B cell (primary cell): ENCODE results near the gene RAD51B. TPM values are rescaled to one million over a fixed set of nuclear protein-coding genes. Genes with fewer than 3 reads are reported as not detected.

Experiments
- ATAC-seq: fragments of 200-7000 bp; cut with Tn5 transposase; one replicate; pipeline ENCODE4 v1.10.0; 2021; ENCODE audit warnings: low read depth, mild to moderate bottlenecking, moderate number of reproducible peaks, moderate library complexity
- CTCF ChIA-PET: fragments of 350-600 bp; sonication (Branson Sonifier 250); formaldehyde crosslinking; loops from one replicate; lab custom pipeline; 2021; ENCODE audit warnings: antibody characterized with exemption, inconsistent platforms; lab: Charles Lee
- POLR2A ChIA-PET: fragments of 350-600 bp; sonication (Branson Sonifier 250); formaldehyde crosslinking; loops from one replicate; lab custom pipeline; 2021; ENCODE audit warnings: antibody characterized with exemption; lab: Charles Lee
- DNase-seq: peaks from one replicate; pipeline ENCODE4 v3.0.0; 2013
- H2AFZ ChIP-seq: 2 replicates; pipeline ENCODE4 v1.6.1; 2012; ENCODE audit warnings: mild to moderate bottlenecking, low read depth, low read length; ENCODE audit not compliant: insufficient read depth, poor library complexity, severe bottlenecking
- H3K27ac ChIP-seq, 2 donors: 1 replicate in 1 of 2; 2 replicates in 1 of 2; pipeline ENCODE4 v1.5.1; 2012 to 2013; ENCODE audit warnings: low read length in 2 of 2, mild to moderate bottlenecking in 2 of 2, moderate library complexity in 1 of 2
- H3K27me3 ChIP-seq, 4 experiments: fragments of 200-600 bp in 1 of 4; sonication (generic) in 1 of 4; replicated peaks in 1 of 4; 1 replicate in 2 of 4; 2 replicates in 2 of 4; pipeline versions ENCODE4 v1.6.1 to v1.7.0; 2013 to 2016; ENCODE audit warnings: low read length in 3 of 4, mild to moderate bottlenecking in 2 of 4, mixed read lengths in 1 of 4, moderate library complexity in 1 of 4; ENCODE audit not compliant: insufficient read depth in 4 of 4, control insufficient read depth in 3 of 4; ENCODE audit errors: control extremely low read depth in 1 of 4
- H3K36me3 ChIP-seq, 2 experiments: replicated peaks in 1 of 2; 1 replicate in 1 of 2; 2 replicates in 1 of 2; pipeline versions ENCODE4 v1.6.1 to v1.7.1; 2013; ENCODE audit warnings: low read length in 1 of 2; ENCODE audit not compliant: insufficient read depth in 2 of 2, control insufficient read depth in 1 of 2; ENCODE audit errors: control extremely low read depth in 1 of 2, extremely low read depth in 1 of 2
- H3K4me1 ChIP-seq, 2 donors: fragments of 200-600 bp in 1 of 2; sonication (generic) in 1 of 2; 1 replicate in 1 of 2; 2 replicates in 1 of 2; pipeline versions ENCODE4 v1.5.1 to v1.6.1; 2013 to 2017; ENCODE audit warnings: low read length in 2 of 2; ENCODE audit not compliant: control insufficient read depth in 2 of 2, insufficient read depth in 2 of 2
- H3K4me2 ChIP-seq: replicated peaks from 2 replicates; pipeline ENCODE3; 2012; ENCODE audit warnings: mild to moderate bottlenecking, low read depth, low read length; ENCODE audit not compliant: poor library complexity, severe bottlenecking
- H3K4me3 ChIP-seq, 5 experiments: fragments of 200-600 bp in 1 of 5; sonication (generic) in 1 of 5; 1 replicate in 3 of 5; 2 replicates in 2 of 5; pipeline versions ENCODE4 v1.5.1 to v1.7.0; 2011 to 2016; ENCODE audit warnings: low read length in 4 of 5, mild to moderate bottlenecking in 4 of 5, low read depth in 2 of 5, control low read depth in 1 of 5, moderate library complexity in 1 of 5; ENCODE audit not compliant: insufficient read depth in 1 of 5; ENCODE audit errors: control extremely low read depth in 1 of 5, extremely low read depth in 1 of 5
- H3K79me2 ChIP-seq: fragments of 200-600 bp; sonication (generic); one replicate; pipeline ENCODE4 v1.6.0; 2016; ENCODE audit warnings: low read length; ENCODE audit not compliant: control insufficient read depth, insufficient read depth
- H3K9ac ChIP-seq: fragments of 200-600 bp; sonication (generic); 2 replicates; pipeline ENCODE4 v1.6.1; 2017; ENCODE audit warnings: mild to moderate bottlenecking, low read length, moderate library complexity
- H3K9me3 ChIP-seq, 3 donors: one replicate each; pipeline versions ENCODE4 v1.6.1 to v1.7.1; 2013; ENCODE audit warnings: low read length in 2 of 3; ENCODE audit not compliant: control insufficient read depth in 2 of 3, insufficient read depth in 1 of 3; ENCODE audit errors: control extremely low read depth in 1 of 3
- H4K20me1 ChIP-seq: 2 replicates; pipeline ENCODE4 v1.6.0; 2012; ENCODE audit warnings: mild to moderate bottlenecking, low read length; ENCODE audit not compliant: insufficient read depth, control insufficient read depth, poor library complexity, severe bottlenecking
- H3K27ac Mint-ChIP-seq: one replicate; pipeline ENCODE4 v1.8.0; 2021; ENCODE audit warnings: mixed read lengths
- H3K27me3 Mint-ChIP-seq: one replicate; pipeline ENCODE4 v1.8.0; 2021; ENCODE audit warnings: mixed read lengths
- H3K4me1 Mint-ChIP-seq: one replicate; pipeline ENCODE4 v1.8.0; 2021; ENCODE audit warnings: mixed read lengths
- H3K4me3 Mint-ChIP-seq: one replicate; pipeline ENCODE4 v1.8.0; 2021; ENCODE audit warnings: mixed read lengths
- H3K9me3 Mint-ChIP-seq: one replicate; pipeline ENCODE4 v1.8.0; 2022; ENCODE audit warnings: mixed read lengths; ENCODE audit not compliant: insufficient read depth
- EZH2 ChIP-seq: IDR thresholded peaks from 2 replicates; pipeline ENCODE4 v1.6.1; 2012; ENCODE audit warnings: borderline replicate concordance, low read depth, mild to moderate bottlenecking, moderate library complexity, low read length; ENCODE audit not compliant: insufficient read depth, poor library complexity, severe bottlenecking
- WGBS: methylation state at CpG from one replicate; pipeline ENCODE4 v1.1.5; 2013; ENCODE audit warnings: missing lambda C conversion rate; ENCODE audit not compliant: insufficient coverage; 5-methylcytosine and 5-hydroxymethylcytosine counted together
- intact Hi-C: fragments of 100-400 bp; cut with micrococcal nuclease; formaldehyde crosslinking; loops from one replicate; pipeline ENCODE4 v1.10.0; 2022
- polyA minus RNA-seq: library from RNA; depleted of rRNA, polyadenylated mRNA; stranded (reverse); fragments of >200 nt; gene quantifications from 2 replicates; pipeline ENCODE4 v1.2.3, GENCODE V29; 2012
- polyA plus RNA-seq: library from polyadenylated mRNA; depleted of rRNA; stranded (reverse); fragments of >200 nt; gene quantifications from 2 replicates; pipeline ENCODE4 v1.2.3, GENCODE V29; 2012
- total RNA-seq, 2 donors: library from RNA; stranded (reverse); fragments of 120-200 nt in 1 of 2; gene quantifications; 1 replicate in 1 of 2; 2 replicates in 1 of 2; pipeline versions ENCODE4 v1.2.3 to v1.2.4, GENCODE V29; 2013 to 2022
- TF ChIP-seq, protein P1 (sequence below): fragments of 200-600 bp; IDR thresholded peaks from one replicate; pipeline ENCODE4 v1.8.0; 2022; ENCODE audit warnings: antibody characterized with exemption, mild to moderate bottlenecking

RAD51B gene
- total RNA-seq (60.6 and 81.0 TPM in 2 replicates), polyA plus RNA-seq (6.5 and 9.2 TPM in 2 replicates), polyA minus RNA-seq (13.5 and 21.5 TPM in 2 replicates)
- total RNA-seq (2013): 27.9 TPM

DNA sequence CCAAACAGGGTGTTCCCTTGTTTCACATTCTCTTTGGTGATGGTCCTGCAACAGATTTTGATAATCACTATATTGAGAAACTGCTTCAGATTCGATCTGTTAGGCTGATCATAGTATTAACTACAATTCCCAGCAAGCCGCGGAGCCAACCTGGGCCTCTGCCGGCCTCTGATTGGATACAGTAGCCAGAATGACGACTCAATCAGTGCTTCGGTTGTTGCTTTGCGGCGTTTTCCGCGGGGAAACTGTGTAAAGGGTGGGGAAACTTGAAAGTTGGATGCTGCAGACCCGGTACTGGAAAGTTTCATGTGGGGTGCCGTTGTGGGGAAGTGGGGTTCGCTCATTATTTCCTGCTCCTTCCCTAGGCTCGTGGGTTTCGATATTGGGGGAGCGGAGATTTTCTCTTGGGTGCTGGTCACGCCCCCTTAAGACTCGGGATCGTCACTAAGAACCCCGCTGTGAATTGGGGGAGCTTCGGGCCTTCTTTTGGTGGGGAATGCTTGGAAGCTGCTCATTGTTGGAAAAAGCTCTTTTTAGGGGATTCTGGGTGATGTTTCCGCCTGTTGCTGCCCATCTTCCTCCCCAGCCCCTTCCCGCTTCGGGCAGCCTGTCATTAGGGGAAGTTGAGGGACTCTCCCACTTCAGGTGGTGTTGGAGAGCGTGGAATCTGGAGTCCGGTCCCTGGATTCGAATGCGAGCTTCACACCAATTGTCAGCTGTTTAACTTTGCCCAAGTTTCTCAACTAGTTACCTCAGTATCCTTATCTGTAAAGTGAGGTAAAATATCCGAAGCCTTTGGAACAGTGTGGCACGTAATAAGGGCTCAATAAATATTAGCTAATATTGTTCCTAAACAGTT, at the start of gene RAD51B:
RAD51B (plus strand) TSS at position 217 of the 859 bp plus-strand sequence.
- intact Hi-C loops: loop anchor here (1.0 to 5.0 kb wide), 4 partner anchors 147 to 331 kb away; partner anchors contain the start of genes ARG2, PIGH, TMEM229B and VTI1B
- H3K9ac ChIP-seq: peak within 1 kb of the TSS; percentile 85
- H3K27ac Mint-ChIP-seq: peak within 1 kb of the TSS; percentile 91
- H2AFZ ChIP-seq: peak within 1 kb of the TSS; percentile 97
- no peaks in the 10 kb centered on the region for H3K9me3 ChIP-seq
- no peaks in the 10 kb centered on the region for H3K27me3 Mint-ChIP-seq
- CTCF ChIA-PET: interaction anchor here (0.6 to 1.0 kb wide), 2 partner anchors 16 to 119 kb away, joined by 3 to 5 read pairs; no protein-coding TSS in a partner anchor
- H3K4me2 ChIP-seq: peak within 1 kb of the TSS; percentile 74
- H3K79me2 ChIP-seq: peaks cover 32% of the 10 kb centered on the region
- H3K4me1 Mint-ChIP-seq: peaks cover 44% of the 10 kb centered on the region
- peaks cover 0 to under 1% of the 10 kb centered on the region in 2 experiments for H3K36me3 ChIP-seq
- peak; percentile 91 for DNase-seq
- no peaks in the 10 kb centered on the region for H3K9me3 Mint-ChIP-seq
- no peak for TF ChIP-seq EZH2
- TF ChIP-seq, protein P1, sequence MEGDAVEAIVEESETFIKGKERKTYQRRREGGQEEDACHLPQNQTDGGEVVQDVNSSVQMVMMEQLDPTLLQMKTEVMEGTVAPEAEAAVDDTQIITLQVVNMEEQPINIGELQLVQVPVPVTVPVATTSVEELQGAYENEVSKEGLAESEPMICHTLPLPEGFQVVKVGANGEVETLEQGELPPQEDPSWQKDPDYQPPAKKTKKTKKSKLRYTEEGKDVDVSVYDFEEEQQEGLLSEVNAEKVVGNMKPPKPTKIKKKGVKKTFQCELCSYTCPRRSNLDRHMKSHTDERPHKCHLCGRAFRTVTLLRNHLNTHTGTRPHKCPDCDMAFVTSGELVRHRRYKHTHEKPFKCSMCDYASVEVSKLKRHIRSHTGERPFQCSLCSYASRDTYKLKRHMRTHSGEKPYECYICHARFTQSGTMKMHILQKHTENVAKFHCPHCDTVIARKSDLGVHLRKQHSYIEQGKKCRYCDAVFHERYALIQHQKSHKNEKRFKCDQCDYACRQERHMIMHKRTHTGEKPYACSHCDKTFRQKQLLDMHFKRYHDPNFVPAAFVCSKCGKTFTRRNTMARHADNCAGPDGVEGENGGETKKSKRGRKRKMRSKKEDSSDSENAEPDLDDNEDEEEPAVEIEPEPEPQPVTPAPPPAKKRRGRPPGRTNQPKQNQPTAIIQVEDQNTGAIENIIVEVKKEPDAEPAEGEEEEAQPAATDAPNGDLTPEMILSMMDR: no peak
- peak; percentile 44 for ATAC-seq
- H3K4me3 ChIP-seq: peak within 1 kb of the TSS; percentile 84 to 100 (median 91)
- peaks cover 25 to 31% of the 10 kb centered on the region in 2 donors for H3K4me1 ChIP-seq
- WGBS: 0% methylated on average over 23 of the region's 30 CpGs
- peak within 1 kb of the TSS; percentile 60 to 81 for H3K27ac ChIP-seq
- H3K27me3 ChIP-seq: no peaks in the 10 kb centered on the region
- peak within 1 kb of the TSS; percentile 96 for H3K4me3 Mint-ChIP-seq
- POLR2A ChIA-PET: no interaction called here
- H4K20me1 ChIP-seq: no peaks in the 10 kb centered on the region
